ENCODE data around the gene CLMP. TPM values are rescaled to one million over a fixed set of nuclear protein-coding genes. Genes with fewer than 3 reads are reported as not detected.
A peak's percentile ranks its signal among the peaks of the same experiment; 100 is the strongest.

CLMP gene
- total RNA-seq, 1 experiment from 2014 or later, result 5.4 TPM

DNA sequence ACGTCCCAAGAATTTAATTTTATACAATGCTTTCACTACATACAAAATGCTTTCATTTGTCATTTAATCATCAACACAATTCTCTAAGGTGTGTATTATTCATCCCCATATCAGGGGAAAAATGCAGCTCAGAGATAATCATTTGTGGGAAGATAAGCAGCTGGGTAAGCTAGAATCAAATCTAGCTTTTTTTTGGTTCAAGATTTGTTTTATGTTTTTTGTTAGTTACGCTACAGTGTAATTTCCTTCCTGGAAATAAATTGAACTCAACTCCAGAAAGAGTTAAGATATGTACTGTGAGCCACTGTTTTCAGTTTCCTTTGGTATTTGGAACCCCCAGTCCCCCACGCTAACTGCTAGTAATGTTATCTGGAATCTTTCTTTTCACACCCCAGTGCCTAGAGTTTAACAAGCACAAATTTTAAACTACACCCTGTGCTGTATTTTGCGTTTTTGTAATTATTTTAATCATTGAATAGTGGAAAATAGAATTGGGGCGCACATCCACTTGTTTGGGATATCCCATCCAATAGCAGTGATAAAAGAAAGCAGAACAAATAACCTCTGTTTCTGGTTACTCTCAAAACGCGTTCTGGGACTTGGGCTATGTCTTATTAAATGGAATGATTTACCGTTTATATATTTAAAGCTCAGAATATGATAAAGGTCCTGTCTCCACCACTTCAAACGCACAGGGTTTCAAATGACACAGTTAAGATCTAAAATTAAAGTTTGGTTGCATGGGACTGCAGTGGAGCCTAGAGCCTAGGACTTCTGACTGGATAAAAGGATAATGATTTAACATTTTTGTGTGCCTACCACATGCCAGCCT is 131.0 kb downstream of the CLMP start:
- Histone ChIP-seq H3K9me2 (ENCODE audit: insufficient read depth) (no peaks in the 10 kb centered on the region), H4K20me1 (ENCODE audit: insufficient read depth) (peaks cover 26% of the 10 kb centered on the region), H2AFZ (no peak overlapping the region), H3K79me2 (ENCODE audit: low read depth) (peaks cover 66% of the 10 kb centered on the region), H3K4me2 (peak overlapping the region; percentile 91), H3F3A (ENCODE audit: insufficient read depth, low read depth) (peaks cover 41% of the 10 kb centered on the region), H3K36me3 (ENCODE audit: low read depth) (peaks cover 27% of the 10 kb centered on the region), H3K4me3 (peak overlapping the region; percentile 77), H3K27ac (peak overlapping the region; percentile 96), H3K27me3 (ENCODE audit: insufficient read depth, low read depth) (no peaks in the 10 kb centered on the region), H3K9me3 (ENCODE audit: insufficient read depth, low read depth) (no peaks in the 10 kb centered on the region), H3K4me1 (replicated peaks; ENCODE audit: insufficient read depth) (peaks cover 37% of the 10 kb centered on the region)
- POLR2A ChIA-PET (ENCODE audit: unreplicated experiment), result no interaction called here
- no TSS peak for BruUV-seq (replicated peaks)
- CTCF ChIA-PET, result interaction anchor here (1.0 kb wide), 1 partner anchor 39 kb away, joined by 5 read pairs; no protein-coding TSS in a partner anchor
- TF ChIP-seq, protein P1, sequence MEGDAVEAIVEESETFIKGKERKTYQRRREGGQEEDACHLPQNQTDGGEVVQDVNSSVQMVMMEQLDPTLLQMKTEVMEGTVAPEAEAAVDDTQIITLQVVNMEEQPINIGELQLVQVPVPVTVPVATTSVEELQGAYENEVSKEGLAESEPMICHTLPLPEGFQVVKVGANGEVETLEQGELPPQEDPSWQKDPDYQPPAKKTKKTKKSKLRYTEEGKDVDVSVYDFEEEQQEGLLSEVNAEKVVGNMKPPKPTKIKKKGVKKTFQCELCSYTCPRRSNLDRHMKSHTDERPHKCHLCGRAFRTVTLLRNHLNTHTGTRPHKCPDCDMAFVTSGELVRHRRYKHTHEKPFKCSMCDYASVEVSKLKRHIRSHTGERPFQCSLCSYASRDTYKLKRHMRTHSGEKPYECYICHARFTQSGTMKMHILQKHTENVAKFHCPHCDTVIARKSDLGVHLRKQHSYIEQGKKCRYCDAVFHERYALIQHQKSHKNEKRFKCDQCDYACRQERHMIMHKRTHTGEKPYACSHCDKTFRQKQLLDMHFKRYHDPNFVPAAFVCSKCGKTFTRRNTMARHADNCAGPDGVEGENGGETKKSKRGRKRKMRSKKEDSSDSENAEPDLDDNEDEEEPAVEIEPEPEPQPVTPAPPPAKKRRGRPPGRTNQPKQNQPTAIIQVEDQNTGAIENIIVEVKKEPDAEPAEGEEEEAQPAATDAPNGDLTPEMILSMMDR (conservative IDR thresholded peaks at IDR 0.05), result no peak
- no peak for TF ChIP-seq EZH2 (IDR thresholded peaks at IDR 0.05; ENCODE audit: low read depth)
- no peak for DNase-seq
- intact Hi-C loops (cut with micrococcal nuclease; ENCODE audit: unreplicated experiment), result loop anchor here (5.0 kb wide), 3 partner anchors 38 to 437 kb away; no protein-coding TSS in a partner anchor

DNA sequence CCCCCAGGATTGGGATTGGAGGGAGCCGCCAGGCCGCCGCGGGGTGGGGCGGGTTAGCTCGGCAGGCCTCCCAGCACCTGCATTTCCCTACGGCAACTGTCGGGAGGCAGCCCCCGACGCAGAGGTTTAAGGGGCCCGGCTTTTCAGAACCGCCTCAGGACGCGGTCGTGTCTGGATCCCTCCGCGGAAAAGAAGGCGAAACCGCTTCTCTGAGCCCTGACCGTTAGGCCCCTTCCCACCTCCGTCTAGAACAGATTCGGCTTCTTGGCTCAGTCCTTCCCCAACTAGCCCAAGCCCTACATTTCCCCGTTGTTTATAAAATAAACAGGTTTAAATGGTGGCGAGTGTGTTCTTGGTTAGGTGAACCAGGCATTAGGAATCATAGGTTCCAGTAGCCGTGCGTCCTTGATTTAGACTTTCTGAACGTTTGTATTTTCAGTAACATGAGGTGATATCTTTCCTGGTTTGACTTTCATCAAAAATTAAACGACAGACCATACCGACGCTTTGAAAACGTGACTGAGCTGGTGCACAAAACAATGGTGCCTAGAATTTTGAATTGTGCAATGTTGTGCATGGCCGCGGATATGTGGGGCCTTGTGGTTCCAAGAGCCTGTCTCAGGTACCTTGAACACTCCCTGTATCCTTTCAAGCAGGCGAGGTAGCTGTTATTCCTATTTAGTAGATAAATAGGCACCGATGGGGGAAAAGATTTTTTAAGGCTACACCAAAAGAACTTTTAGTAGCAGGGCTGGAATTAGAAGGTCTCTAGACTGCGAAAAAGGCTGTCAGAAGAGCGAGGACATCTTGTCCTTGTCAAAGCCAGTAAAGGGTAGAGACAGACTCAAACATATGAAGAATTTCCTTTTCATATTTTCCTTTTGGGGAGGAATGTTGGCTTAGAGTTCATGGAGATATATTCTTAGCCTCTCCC is 131.9 kb downstream of the CLMP start:
- Histone ChIP-seq H3K4me3 (peak overlapping the region; percentile 77), H3F3A (ENCODE audit: insufficient read depth, low read depth) (peaks cover 44% of the 10 kb centered on the region), H2AFZ (peak overlapping the region; percentile 74), H4K20me1 (ENCODE audit: insufficient read depth) (peaks cover 35% of the 10 kb centered on the region), H3K9me2 (ENCODE audit: insufficient read depth) (no peaks in the 10 kb centered on the region), H3K36me3 (ENCODE audit: low read depth) (peaks cover 36% of the 10 kb centered on the region), H3K27ac (peak overlapping the region; percentile 96), H3K79me2 (ENCODE audit: low read depth) (peaks cover 75% of the 10 kb centered on the region), H3K9me3 (ENCODE audit: insufficient read depth, low read depth) (no peaks in the 10 kb centered on the region), H3K4me2 (peak overlapping the region; percentile 91), H3K4me1 (replicated peaks; ENCODE audit: insufficient read depth) (peaks cover 46% of the 10 kb centered on the region), H3K27me3 (ENCODE audit: insufficient read depth, low read depth) (no peaks in the 10 kb centered on the region)
- CTCF ChIA-PET, result interaction anchor here (1.0 kb wide), 1 partner anchor 40 kb away, joined by 5 read pairs; no protein-coding TSS in a partner anchor
- intact Hi-C loops (cut with micrococcal nuclease; ENCODE audit: unreplicated experiment), result loop anchor here (1.0 to 5.0 kb wide), 5 partner anchors 9 to 436 kb away; no protein-coding TSS in a partner anchor
- DNase-seq, result no peak
- TSS peak; percentile 70 for BruUV-seq (replicated peaks)
- TF ChIP-seq, protein P1 (conservative IDR thresholded peaks at IDR 0.05), result no peak
- TF ChIP-seq EZH2 (IDR thresholded peaks at IDR 0.05; ENCODE audit: low read depth), result no peak
- POLR2A ChIA-PET (ENCODE audit: unreplicated experiment), result interaction anchor here (0.8 to 1.5 kb wide), 2 partner anchors 10 to 242 kb away, joined by 4 to 9 read pairs; no protein-coding TSS in a partner anchor
